Measurements from ENCODE around the gene CLDN2.
A peak's percentile ranks its signal among the peaks of the same experiment; 100 is the strongest.

The CLDN2 gene

DNA sequence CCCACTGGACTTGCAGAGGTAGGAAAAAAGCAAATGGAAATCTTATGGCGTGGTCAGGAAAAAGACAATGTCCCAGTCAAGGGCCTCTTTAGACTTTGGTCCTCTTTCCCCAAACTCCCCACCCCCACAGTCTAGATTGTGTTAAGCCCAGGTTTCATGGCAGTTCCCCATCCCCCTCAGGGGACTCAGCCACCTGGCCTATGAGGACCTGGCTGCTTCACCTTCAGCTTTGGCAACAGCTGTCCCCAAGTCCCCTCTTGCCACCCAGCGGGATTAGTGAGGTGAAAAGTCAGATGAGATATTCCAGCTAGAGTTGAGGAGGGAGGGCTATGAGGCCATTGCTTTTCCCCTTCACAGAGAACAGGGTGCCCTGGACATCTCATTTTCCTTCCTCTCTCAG is 17.5 kb upstream of the CLDN2 start:
- DNase-seq (ENCODE audit: low read depth), result no peak

GRCh38 chrX:106903291-106903824 is 16.8 kb upstream of the CLDN2 start, which contains the start of gene RIPPLY1:
TSS of gene RIPPLY1 (minus strand) at chrX:106903341. CDS start at chrX:106903287, 54 bp downstream.
- H3K4me3 ChIP-seq (ENCODE audit: low read length), result no peak within 1 kb of the TSS
- no peak for DNase-seq (ENCODE audit: low read depth)

More for the DNA sequence above, 17.5 kb upstream of the CLDN2 start:
- TF ChIP-seq, protein P1, sequence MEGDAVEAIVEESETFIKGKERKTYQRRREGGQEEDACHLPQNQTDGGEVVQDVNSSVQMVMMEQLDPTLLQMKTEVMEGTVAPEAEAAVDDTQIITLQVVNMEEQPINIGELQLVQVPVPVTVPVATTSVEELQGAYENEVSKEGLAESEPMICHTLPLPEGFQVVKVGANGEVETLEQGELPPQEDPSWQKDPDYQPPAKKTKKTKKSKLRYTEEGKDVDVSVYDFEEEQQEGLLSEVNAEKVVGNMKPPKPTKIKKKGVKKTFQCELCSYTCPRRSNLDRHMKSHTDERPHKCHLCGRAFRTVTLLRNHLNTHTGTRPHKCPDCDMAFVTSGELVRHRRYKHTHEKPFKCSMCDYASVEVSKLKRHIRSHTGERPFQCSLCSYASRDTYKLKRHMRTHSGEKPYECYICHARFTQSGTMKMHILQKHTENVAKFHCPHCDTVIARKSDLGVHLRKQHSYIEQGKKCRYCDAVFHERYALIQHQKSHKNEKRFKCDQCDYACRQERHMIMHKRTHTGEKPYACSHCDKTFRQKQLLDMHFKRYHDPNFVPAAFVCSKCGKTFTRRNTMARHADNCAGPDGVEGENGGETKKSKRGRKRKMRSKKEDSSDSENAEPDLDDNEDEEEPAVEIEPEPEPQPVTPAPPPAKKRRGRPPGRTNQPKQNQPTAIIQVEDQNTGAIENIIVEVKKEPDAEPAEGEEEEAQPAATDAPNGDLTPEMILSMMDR (conservative IDR thresholded peaks at IDR 0.05; ENCODE audit: low read length), result no peak
- H3K4me3 ChIP-seq (ENCODE audit: low read length), result no peak overlapping the region

DNA sequence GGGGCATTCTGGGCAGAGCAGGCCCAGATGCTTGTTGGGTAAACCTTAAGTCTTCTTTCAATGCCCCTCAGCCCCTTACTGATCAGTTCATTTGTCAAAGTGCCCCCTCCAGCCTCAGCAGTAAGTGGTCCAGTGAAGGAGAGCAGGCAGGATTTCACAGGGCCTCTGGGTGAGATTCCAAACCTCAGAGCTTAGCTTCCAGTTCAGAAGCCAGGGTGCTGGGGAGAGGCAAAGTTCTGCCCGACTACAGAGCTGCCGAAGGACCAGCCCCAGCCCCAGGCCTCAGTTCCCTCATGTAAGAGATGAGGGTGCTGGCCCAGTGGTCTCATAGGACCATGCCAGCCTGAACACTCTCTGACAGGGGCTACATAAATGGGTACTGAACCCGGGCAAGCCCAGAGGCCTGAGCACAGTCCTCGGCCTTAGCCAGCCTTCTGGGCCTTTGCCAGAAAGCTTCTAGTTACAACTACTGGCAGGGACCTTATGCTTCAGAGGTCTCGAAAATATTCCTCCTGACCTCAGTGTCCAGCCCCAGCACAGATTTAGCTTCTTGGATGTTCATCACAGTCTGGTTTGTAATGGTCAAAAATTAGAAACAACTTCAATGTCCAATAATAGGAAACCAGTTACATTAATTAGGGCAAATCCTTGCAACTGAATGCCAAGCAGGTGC is 16.2 kb upstream of the CLDN2 start:
- DNase-seq (ENCODE audit: low read depth), result no peak
- no peak overlapping the region for H3K4me3 ChIP-seq (ENCODE audit: low read length)
- TF ChIP-seq, protein P1 (conservative IDR thresholded peaks at IDR 0.05; ENCODE audit: low read length), result no peak

More at GRCh38 chrX:106903291-106903824, 16.8 kb upstream of the CLDN2 start, which contains the start of gene RIPPLY1:
- TF ChIP-seq, protein P1 (conservative IDR thresholded peaks at IDR 0.05; ENCODE audit: low read length), result no peak

- no peak overlapping the region for H3K4me3 ChIP-seq (ENCODE audit: low read length)
- TF ChIP-seq, protein P1 (conservative IDR thresholded peaks at IDR 0.05; ENCODE audit: low read length), result no peak
- DNase-seq (ENCODE audit: low read depth), result no peak
Observed at GRCh38 chrX:106905064-106905708, 15.0 kb upstream of the CLDN2 start.

- TF ChIP-seq, protein P1 (conservative IDR thresholded peaks at IDR 0.05; ENCODE audit: low read length), result no peak
- no peak overlapping the region for H3K4me3 ChIP-seq (ENCODE audit: low read length)
- DNase-seq (ENCODE audit: low read depth), result no peak
Observed at GRCh38 chrX:106906361-106906760, 13.8 kb upstream of the CLDN2 start.

DNA sequence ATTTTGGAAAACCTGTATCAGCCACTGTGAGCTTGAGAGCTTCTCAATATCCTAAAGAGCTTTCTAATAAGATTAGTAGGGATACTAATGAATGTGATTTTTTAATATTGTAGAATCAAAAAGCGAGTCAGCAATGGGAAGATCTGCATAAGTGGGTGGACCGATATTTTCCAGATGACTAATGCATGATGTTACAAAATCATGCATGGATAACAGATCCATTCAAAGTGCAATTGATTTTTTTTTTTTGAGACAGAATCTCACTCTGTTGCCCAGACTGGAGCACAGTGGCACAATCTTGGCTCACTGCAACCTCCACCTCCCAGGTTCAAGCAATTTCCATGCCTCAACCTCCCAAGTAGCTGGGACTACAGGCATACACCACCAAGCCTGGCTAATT is 7.3 kb upstream of the CLDN2 start:
- no peak overlapping the region for H3K4me3 ChIP-seq (ENCODE audit: low read length)
- DNase-seq (ENCODE audit: low read depth), result peak; percentile 25
- TF ChIP-seq, protein P1 (conservative IDR thresholded peaks at IDR 0.05; ENCODE audit: low read length), result no peak

Data from AG10803 (cell line).